GM12873 (cell line): ENCODE results near the gene GCNA.

Experiments
- TF ChIP-seq, protein P1 (sequence below): IDR thresholded peaks from 2 replicates; pipeline ENCODE4 v1.5.1; 2012; ENCODE audit warnings: low read depth, mild to moderate bottlenecking, moderate library complexity, low read length, control low read depth; ENCODE audit not compliant: insufficient read depth; ENCODE audit errors: missing control alignments

GCNA gene

DNA sequence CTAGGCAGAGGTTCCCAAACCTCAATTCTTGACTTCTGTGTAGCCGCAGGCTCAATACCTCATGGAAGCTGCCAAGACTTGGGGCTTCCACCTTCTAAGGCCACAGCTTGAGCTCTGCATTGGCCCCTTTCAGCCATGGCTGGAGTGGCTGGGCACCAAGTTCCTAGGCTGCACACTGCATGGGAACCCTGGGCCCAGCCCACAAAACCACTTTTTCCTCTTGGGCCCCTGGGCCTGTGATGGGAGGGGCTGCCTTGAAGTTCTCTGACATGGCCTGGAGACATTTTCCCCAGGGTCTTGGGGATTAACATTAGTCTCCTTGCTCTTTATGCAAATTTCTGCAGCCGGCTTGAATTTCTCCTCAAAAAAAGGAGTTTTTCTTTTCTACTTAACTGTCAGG lies 75.1 kb downstream of the GCNA start:
- TF ChIP-seq, protein P1, sequence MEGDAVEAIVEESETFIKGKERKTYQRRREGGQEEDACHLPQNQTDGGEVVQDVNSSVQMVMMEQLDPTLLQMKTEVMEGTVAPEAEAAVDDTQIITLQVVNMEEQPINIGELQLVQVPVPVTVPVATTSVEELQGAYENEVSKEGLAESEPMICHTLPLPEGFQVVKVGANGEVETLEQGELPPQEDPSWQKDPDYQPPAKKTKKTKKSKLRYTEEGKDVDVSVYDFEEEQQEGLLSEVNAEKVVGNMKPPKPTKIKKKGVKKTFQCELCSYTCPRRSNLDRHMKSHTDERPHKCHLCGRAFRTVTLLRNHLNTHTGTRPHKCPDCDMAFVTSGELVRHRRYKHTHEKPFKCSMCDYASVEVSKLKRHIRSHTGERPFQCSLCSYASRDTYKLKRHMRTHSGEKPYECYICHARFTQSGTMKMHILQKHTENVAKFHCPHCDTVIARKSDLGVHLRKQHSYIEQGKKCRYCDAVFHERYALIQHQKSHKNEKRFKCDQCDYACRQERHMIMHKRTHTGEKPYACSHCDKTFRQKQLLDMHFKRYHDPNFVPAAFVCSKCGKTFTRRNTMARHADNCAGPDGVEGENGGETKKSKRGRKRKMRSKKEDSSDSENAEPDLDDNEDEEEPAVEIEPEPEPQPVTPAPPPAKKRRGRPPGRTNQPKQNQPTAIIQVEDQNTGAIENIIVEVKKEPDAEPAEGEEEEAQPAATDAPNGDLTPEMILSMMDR: no peak

- TF ChIP-seq, protein P1: no peak
Observed at GRCh38 chrX:71657267-71657666, 79.0 kb downstream of the GCNA start.

DNA sequence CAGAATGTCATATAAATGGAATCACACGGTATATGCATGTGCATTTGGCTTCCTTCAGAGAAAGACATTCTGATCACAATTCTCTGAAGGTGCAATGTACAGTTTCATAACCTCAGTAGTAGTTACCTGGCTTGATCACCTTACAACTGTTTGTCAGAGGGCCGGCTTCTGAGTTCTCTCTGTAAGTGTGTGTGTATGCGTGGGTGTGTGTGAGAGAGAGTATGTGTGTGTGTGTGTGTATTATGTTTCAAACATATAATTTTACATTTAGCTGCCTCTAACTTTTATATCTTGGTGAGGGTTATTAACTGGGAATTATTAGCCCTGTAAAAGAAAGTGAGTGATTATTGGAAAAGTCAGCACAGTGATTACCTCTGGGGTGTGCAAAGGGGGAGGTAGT lies 81.1 kb downstream of the GCNA start:
- TF ChIP-seq, protein P1: no peak

- TF ChIP-seq, protein P1: no peak
Observed at GRCh38 chrX:71659959-71660358, 81.7 kb downstream of the GCNA start.

GRCh38 chrX:71660562-71661416 lies 82.6 kb downstream of the GCNA start:
- TF ChIP-seq, protein P1: no peak

GRCh38 chrX:71661919-71662318 lies 83.7 kb downstream of the GCNA start:
- TF ChIP-seq, protein P1: no peak
